Measurements from ENCODE around the gene NPHP4.
A peak's percentile ranks its signal among the peaks of the same experiment; 100 is the strongest.
"Not testable (repeated sequence)": the region's sequence is repeated elsewhere in the genome, so short reads cannot be mapped to it uniquely, and the experiment has no call there.

The NPHP4 gene

DNA sequence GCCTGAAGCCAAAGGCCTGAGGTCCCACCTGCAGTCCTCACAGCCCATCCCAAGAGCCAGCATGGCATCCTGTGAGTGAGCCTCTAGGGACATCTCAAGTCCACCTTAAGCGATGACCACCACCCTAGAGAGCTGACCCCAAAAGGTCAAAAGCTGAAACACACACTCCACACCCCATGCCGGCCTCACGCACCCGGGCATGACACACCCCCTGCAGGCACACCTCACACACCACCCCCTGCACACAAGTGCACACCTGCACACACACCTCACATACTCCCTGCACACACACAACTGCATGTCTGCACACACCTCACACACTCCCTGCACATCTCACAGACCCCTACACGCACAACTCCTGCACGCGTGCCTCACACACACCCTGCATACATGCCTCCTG lies 118.7 kb downstream of the NPHP4 start:
- DNase-seq: no peak

- no peak for DNase-seq
Observed at GRCh38 chr1:5872886-5873285, 119.3 kb downstream of the NPHP4 start.

- no peak for DNase-seq
Observed at GRCh38 chr1:5868931-5869500, 123.2 kb downstream of the NPHP4 start.

GRCh38 chr1:5865774-5866173 lies 126.5 kb downstream of the NPHP4 start:
- DNase-seq: no peak

GRCh38 chr1:5865056-5865455 lies 127.2 kb downstream of the NPHP4 start:
- DNase-seq: no peak

GRCh38 chr1:5864256-5864655 lies 128.0 kb downstream of the NPHP4 start:
- no peak for DNase-seq

GRCh38 chr1:5863238-5863637 lies 129.0 kb downstream of the NPHP4 start:
- DNase-seq: no peak

GRCh38 chr1:5861871-5862825 lies 130.1 kb downstream of the NPHP4 start:
- no peak for DNase-seq

- DNase-seq: no peak
Observed at GRCh38 chr1:5860277-5860676, 131.9 kb downstream of the NPHP4 start.

DNA sequence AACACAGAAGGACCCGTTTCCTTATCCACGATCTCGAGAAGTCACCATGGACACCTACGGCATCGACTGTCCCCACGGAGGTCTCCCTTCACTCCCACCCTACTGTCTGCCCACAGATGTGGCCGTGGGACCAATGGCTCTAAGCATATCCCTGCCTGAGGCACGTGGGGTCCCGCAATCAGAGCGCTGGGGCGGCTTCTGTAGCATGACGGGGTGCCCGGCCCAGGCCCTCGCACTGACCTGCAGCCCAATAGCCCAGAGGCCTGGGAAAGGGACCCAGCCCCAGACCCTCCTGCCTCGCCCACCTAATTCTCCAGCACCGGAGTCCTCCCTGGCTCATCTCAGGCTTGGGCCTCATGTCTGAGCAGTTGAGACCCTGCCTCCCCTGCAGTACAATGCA lies 132.5 kb downstream of the NPHP4 start:
- DNase-seq: no peak

GRCh38 chr1:5858844-5859407 lies 133.3 kb downstream of the NPHP4 start:
- no peak for DNase-seq

DNA sequence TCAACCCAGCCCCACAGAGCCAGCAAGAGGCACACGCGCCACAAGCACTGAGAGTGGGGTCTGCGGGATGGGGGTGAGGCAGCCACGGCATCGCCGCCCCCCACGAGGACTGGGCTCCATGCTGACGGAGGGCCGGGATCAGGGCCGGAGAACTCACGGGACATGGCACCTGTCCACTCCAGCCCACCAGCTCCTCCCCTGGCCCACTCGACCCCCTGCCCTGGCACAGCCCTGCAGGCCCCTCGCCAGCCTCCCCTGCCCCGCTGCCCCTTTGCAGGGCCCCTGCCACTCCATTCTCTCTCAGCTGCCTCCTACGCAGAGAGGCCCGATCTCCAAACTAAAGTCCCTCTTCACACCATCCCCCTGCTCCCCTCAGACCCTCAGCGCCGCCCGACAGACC lies 134.0 kb downstream of the NPHP4 start:
- DNase-seq: no peak

GRCh38 chr1:5857508-5858090 lies 134.6 kb downstream of the NPHP4 start:
- DNase-seq: no peak

DNA sequence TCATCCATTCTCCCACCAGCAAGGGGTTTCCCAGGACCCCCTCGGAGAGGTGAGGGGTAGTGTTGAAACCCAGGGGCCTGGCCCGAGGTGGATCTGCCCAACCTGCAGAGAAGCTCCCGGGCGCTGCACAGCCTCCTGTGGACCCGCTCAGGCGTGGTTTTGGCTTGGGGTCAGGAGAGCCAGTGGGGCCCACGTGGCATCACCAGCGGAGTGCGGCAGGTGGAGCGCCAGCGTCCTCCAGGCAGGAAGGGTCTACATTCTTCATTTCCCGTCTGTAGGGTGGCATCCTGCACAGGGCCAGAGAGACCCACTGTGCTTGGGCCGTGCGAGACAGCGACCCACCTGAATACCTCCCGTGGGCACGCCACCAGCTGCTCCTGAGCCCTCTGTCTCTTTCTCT lies 135.2 kb downstream of the NPHP4 start:
- no peak for DNase-seq

DNA sequence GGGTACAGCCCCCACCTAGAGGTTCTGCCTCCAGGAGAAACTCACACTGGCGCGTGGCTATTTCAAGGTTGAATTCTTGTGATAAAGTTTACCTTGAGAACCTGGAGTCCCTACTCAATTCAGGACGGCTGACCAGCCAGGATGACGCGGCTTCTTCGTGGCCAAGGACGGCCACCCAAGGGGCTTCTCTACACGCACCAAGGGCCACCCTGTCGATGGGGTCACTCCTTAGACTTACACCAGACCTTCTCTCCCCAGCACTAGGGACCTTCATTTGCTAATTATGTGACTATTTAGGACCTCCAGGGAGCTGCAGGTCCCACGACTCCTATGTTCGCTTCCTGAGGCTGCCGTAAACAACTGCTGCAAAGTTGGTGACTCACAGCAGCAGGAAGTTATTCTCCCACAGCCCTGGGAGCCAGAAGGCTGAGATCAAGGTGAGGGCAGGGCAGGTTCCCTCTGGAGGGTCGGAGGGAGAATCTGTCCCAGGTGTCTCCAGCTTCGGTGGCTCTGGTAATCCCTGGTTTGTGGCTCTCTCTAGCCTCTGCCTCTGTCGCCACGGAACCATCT lies 135.9 kb downstream of the NPHP4 start:
- no peak for DNase-seq

GRCh38 chr1:5855196-5855897 lies 136.9 kb downstream of the NPHP4 start:
- DNase-seq: no peak

DNA sequence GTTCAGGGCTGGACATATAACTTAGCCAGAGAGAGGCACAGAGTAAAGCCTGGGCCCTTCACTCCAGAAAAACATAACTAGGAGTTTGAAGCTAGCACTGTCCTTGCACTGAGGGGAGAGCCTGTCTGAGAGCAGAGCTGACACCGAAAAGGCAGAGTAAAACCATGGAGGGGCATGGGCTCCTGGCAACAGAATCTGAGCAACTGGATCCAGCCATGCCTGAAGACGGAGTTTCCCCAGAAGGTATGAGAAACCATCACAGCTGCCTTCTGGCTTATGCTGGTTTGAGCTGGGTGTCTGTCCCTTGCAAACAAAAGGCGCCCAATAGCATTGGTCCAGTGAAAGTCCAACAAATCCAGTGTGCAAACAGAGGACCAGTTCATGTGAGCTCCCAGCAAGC lies 137.5 kb downstream of the NPHP4 start:
- no peak for DNase-seq

DNA sequence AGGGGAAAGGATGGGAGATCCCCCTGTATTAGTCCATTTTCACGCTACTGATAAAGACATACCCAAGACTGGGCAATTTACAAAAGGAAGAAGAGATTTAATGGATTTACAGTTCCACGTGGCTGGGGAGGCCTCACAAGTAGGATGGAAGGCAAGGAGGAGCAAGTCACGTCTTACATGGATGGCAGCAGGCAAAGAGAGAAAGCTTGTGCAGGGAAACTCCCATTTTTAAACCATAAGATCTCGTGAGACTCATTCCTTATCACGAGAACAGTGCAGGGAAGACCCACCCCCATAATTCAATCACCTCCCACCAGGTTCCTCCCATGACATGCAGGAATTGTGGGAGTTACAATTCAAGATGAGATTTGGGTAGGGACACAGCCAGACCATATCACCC lies 138.4 kb downstream of the NPHP4 start:
- not testable (repeated sequence) for DNase-seq

GRCh38 chr1:5850503-5850902 lies 141.7 kb downstream of the NPHP4 start:
- no peak for DNase-seq

GRCh38 chr1:5849550-5849949 lies 142.7 kb downstream of the NPHP4 start:
- DNase-seq: no peak

- DNase-seq: peak; percentile 19
Observed at GRCh38 chr1:5847013-5847659, 145.1 kb downstream of the NPHP4 start.

DNA sequence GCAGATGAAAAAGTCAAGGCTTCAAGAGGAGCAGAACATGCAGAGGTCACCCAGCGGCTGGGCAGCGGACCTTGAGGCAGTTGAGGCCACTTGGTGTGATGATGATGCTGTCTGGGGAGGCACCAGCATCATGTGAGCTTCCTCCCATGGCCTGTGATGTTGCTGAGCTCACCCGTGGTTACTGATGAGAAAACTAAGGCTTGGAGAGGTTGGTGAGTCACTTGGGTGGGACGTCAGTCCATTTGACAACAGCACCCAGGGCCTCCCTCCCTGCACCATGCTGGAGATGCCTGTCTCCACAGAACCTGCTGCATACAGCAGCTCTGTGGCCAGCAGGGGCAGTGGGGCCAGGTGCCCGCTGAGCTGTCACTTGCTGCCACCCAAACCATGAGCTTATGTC lies 146.8 kb downstream of the NPHP4 start:
- DNase-seq: no peak
